GM23338 (cell line): Measurements from ENCODE around the gene UBE3A. TPM values are rescaled to one million over a fixed set of nuclear protein-coding genes. Genes with fewer than 3 reads are reported as not detected.

Experiments
- CREB1 ChIP-seq: fragments of 250-450 bp; sonication (Bioruptor Pico); IDR thresholded peaks from 2 replicates; pipeline ENCODE4 v1.5.0; 2020; ENCODE audit warnings: low read depth, mild to moderate bottlenecking, moderate library complexity
- EZH2 ChIP-seq: fragments of 200-600 bp; sonication (generic); IDR thresholded peaks from one replicate; pipeline ENCODE4 v1.8.0; 2017; ENCODE audit warnings: antibody characterized with exemption, mild to moderate bottlenecking, low read depth; ENCODE audit not compliant: unreplicated experiment
- EZH2phosphoT487 ChIP-seq: fragments of 200-600 bp; sonication (generic); IDR thresholded peaks from one replicate; pipeline ENCODE4 v1.8.1; 2018; ENCODE audit warnings: antibody characterized with exemption; ENCODE audit not compliant: unreplicated experiment
- JUNB ChIP-seq: IDR thresholded peaks from one replicate; pipeline ENCODE4 v1.6.1; 2016; ENCODE audit warnings: antibody characterized with exemption; ENCODE audit not compliant: unreplicated experiment
- NANOG ChIP-seq: IDR thresholded peaks from 2 replicates; pipeline ENCODE4 v1.6.1; 2016; ENCODE audit warnings: antibody characterized with exemption, borderline replicate concordance
- POLR2AphosphoS5 ChIP-seq: IDR thresholded peaks from 2 replicates; pipeline ENCODE4 v1.6.1; 2016; ENCODE audit warnings: antibody characterized with exemption, low read depth
- STAT1 ChIP-seq: IDR thresholded peaks from one replicate; pipeline ENCODE4 v1.6.1; 2016; ENCODE audit warnings: antibody characterized with exemption; ENCODE audit not compliant: unreplicated experiment
- ZNF114 ChIP-seq: fragments of 250-450 bp; sonication (Bioruptor Pico); IDR thresholded peaks from 2 replicates; pipeline ENCODE4 v1.5.0; 2020; ENCODE audit warnings: mild to moderate bottlenecking, moderate library complexity
- ZNF331 ChIP-seq: fragments of 250-450 bp; sonication (Bioruptor Pico); IDR thresholded peaks from 2 replicates; pipeline ENCODE4 v1.5.0; 2020; ENCODE audit warnings: low read depth, mild to moderate bottlenecking, moderate library complexity
- polyA plus RNA-seq: library from polyadenylated mRNA; unstranded; fragments of >200 nt; fragmentation: Nextera tagmentation; extraction: Ambion mirVana; gene quantifications from 2 replicates; pipeline ENCODE4 v1.2.1, GENCODE V29; 2016
- total RNA-seq: library from RNA; depleted of rRNA; stranded (reverse); fragments of >200 nt; shearing (Covaris generic); gene quantifications from 2 replicates; pipeline ENCODE4 v1.2.3, GENCODE V29; 2014
- TF ChIP-seq, protein P1 (sequence below): fragments of 250-450 bp; sonication (Bioruptor Pico); IDR thresholded peaks from 2 replicates; pipeline ENCODE4 v1.5.0; 2020; ENCODE audit warnings: mild to moderate bottlenecking, moderate library complexity
- TF ChIP-seq, protein P2 (sequence below): IDR thresholded peaks from one replicate; pipeline ENCODE4 v1.6.1; 2018; ENCODE audit warnings: antibody characterized with exemption; ENCODE audit not compliant: unreplicated experiment
- TF ChIP-seq, protein P3 (sequence below): IDR thresholded peaks from 2 replicates; pipeline ENCODE4 v1.6.1; 2016; ENCODE audit warnings: antibody characterized with exemption

UBE3A gene
- total and polyA plus RNA-seq, 2 experiments from 2014 or later, result 96.1 to 150 TPM

DNA sequence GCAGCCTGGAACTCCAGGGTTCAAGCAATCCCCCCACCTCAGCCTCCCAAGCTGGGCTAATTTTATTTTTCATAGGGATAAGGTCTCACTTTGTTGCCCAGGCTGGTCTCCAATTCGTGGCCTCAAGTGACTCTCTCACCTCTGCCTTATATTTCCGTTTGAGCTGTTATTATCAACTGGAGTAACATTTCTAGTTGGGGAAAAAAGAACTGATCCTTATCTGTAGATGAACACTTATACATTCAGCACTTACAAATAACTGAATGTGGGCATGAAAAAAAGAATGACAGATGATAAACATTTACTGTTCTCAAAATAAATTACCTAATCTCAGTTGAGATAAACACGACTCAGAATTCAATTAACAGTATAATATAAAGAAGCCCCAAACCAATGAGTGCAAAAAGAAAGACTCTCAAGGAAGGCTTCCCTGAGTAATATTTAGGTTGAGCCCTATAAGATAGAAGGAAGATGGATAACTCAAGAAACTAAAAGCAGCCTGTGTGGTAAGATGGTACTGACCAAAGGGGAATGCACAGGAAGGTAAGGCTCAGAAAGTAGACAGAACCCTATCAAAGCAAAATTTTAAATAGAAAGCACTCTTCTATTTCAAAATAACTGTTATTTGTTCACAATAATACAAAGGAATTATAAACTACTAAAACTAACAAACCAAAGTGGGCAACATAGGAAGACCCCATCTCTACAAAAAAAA is 11.8 kb downstream of the UBE3A start (continued):
- TF ChIP-seq, protein P1, sequence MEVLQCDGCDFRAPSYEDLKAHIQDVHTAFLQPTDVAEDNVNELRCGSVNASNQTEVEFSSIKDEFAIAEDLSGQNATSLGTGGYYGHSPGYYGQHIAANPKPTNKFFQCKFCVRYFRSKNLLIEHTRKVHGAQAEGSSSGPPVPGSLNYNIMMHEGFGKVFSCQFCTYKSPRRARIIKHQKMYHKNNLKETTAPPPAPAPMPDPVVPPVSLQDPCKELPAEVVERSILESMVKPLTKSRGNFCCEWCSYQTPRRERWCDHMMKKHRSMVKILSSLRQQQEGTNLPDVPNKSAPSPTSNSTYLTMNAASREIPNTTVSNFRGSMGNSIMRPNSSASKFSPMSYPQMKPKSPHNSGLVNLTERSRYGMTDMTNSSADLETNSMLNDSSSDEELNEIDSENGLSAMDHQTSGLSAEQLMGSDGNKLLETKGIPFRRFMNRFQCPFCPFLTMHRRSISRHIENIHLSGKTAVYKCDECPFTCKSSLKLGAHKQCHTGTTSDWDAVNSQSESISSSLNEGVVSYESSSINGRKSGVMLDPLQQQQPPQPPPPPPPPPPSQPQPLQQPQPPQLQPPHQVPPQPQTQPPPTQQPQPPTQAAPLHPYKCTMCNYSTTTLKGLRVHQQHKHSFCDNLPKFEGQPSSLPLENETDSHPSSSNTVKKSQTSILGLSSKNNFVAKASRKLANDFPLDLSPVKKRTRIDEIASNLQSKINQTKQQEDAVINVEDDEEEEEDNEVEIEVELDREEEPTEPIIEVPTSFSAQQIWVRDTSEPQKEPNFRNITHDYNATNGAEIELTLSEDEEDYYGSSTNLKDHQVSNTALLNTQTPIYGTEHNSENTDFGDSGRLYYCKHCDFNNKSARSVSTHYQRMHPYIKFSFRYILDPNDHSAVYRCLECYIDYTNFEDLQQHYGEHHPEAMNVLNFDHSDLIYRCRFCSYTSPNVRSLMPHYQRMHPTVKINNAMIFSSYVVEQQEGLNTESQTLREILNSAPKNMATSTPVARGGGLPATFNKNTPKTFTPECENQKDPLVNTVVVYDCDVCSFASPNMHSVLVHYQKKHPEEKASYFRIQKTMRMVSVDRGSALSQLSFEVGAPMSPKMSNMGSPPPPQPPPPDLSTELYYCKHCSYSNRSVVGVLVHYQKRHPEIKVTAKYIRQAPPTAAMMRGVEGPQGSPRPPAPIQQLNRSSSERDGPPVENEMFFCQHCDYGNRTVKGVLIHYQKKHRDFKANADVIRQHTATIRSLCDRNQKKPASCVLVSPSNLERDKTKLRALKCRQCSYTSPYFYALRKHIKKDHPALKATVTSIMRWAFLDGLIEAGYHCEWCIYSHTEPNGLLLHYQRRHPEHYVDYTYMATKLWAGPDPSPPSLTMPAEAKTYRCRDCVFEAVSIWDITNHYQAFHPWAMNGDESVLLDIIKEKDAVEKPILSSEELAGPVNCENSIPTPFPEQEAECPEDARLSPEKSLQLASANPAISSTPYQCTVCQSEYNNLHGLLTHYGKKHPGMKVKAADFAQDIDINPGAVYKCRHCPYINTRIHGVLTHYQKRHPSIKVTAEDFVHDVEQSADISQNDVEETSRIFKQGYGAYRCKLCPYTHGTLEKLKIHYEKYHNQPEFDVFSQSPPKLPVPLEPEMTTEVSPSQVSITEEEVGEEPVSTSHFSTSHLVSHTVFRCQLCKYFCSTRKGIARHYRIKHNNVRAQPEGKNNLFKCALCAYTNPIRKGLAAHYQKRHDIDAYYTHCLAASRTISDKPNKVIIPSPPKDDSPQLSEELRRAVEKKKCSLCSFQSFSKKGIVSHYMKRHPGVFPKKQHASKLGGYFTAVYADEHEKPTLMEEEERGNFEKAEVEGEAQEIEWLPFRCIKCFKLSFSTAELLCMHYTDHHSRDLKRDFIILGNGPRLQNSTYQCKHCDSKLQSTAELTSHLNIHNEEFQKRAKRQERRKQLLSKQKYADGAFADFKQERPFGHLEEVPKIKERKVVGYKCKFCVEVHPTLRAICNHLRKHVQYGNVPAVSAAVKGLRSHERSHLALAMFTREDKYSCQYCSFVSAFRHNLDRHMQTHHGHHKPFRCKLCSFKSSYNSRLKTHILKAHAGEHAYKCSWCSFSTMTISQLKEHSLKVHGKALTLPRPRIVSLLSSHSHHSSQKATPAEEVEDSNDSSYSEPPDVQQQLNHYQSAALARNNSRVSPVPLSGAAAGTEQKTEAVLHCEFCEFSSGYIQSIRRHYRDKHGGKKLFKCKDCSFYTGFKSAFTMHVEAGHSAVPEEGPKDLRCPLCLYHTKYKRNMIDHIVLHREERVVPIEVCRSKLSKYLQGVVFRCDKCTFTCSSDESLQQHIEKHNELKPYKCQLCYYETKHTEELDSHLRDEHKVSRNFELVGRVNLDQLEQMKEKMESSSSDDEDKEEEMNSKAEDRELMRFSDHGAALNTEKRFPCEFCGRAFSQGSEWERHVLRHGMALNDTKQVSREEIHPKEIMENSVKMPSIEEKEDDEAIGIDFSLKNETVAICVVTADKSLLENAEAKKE (CRISPR knock-in tag), result no peak
- no peak for TF ChIP-seq EZH2phosphoT487
- TF ChIP-seq, protein P2, sequence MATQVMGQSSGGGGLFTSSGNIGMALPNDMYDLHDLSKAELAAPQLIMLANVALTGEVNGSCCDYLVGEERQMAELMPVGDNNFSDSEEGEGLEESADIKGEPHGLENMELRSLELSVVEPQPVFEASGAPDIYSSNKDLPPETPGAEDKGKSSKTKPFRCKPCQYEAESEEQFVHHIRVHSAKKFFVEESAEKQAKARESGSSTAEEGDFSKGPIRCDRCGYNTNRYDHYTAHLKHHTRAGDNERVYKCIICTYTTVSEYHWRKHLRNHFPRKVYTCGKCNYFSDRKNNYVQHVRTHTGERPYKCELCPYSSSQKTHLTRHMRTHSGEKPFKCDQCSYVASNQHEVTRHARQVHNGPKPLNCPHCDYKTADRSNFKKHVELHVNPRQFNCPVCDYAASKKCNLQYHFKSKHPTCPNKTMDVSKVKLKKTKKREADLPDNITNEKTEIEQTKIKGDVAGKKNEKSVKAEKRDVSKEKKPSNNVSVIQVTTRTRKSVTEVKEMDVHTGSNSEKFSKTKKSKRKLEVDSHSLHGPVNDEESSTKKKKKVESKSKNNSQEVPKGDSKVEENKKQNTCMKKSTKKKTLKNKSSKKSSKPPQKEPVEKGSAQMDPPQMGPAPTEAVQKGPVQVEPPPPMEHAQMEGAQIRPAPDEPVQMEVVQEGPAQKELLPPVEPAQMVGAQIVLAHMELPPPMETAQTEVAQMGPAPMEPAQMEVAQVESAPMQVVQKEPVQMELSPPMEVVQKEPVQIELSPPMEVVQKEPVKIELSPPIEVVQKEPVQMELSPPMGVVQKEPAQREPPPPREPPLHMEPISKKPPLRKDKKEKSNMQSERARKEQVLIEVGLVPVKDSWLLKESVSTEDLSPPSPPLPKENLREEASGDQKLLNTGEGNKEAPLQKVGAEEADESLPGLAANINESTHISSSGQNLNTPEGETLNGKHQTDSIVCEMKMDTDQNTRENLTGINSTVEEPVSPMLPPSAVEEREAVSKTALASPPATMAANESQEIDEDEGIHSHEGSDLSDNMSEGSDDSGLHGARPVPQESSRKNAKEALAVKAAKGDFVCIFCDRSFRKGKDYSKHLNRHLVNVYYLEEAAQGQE, result no peak
- no peak for TF ChIP-seq ZNF331 (CRISPR knock-in tag)
- TF ChIP-seq JUNB, result no peak
- no peak for TF ChIP-seq STAT1
- TF ChIP-seq CREB1, result no peak
- TF ChIP-seq, protein P3, sequence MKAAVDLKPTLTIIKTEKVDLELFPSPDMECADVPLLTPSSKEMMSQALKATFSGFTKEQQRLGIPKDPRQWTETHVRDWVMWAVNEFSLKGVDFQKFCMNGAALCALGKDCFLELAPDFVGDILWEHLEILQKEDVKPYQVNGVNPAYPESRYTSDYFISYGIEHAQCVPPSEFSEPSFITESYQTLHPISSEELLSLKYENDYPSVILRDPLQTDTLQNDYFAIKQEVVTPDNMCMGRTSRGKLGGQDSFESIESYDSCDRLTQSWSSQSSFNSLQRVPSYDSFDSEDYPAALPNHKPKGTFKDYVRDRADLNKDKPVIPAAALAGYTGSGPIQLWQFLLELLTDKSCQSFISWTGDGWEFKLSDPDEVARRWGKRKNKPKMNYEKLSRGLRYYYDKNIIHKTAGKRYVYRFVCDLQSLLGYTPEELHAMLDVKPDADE, result no peak
- no peak for TF ChIP-seq NANOG
- no peak for TF ChIP-seq POLR2AphosphoS5
- no peak for TF ChIP-seq ZNF114 (CRISPR knock-in tag)
- TF ChIP-seq EZH2, result no peak
